Tibial artery (tissue), 4 donors: Measurements from ENCODE around the gene TCTN2.
A peak's percentile ranks its signal among the peaks of the same experiment; 100 is the strongest.

Experiments used
- DNase-seq, 2 donors: peaks; one replicate each; pipeline ENCODE4 v3.0.0-alpha.2; 2019
- H3K27ac ChIP-seq, 2 donors: fragments of 200-600 bp; sonication (generic) in 1 of 2; 1 replicate in 1 of 2; 2 replicates in 1 of 2; pipeline ENCODE4 v1.5.1; 2018 to 2019; ENCODE audit warnings: mild to moderate bottlenecking in 1 of 2
- H3K27me3 ChIP-seq, 2 donors: fragments of 200-600 bp; sonication (generic) in 1 of 2; one replicate each; pipeline versions ENCODE4 v1.5.1 to v1.6.0; 2016 to 2019
- H3K36me3 ChIP-seq, 3 donors: fragments of 200-600 bp; sonication (generic) in 2 of 3; one replicate each; pipeline ENCODE4 v1.5.1; 2016 to 2019; ENCODE audit warnings: mild to moderate bottlenecking in 2 of 3
- H3K4me1 ChIP-seq, 4 donors: fragments of 200-600 bp; sonication (generic) in 2 of 4; 1 replicate in 3 of 4; 2 replicates in 1 of 4; pipeline ENCODE4 v1.5.1; 2016 to 2019
- H3K4me3 ChIP-seq, 2 donors: fragments of 200-600 bp; sonication (generic) in 1 of 2; 1 replicate in 1 of 2; 2 replicates in 1 of 2; pipeline ENCODE4 v1.5.1; 2018 to 2019; ENCODE audit warnings: mild to moderate bottlenecking in 2 of 2
- H3K9me3 ChIP-seq, 3 donors: fragments of 200-600 bp; sonication (generic) in 1 of 3; one replicate each; pipeline ENCODE4 v1.5.1; 2016 to 2019
- CTCF ChIP-seq, 2 experiments: fragments of 200-600 bp in 1 of 2; fragments of 450-650 bp in 1 of 2; IDR thresholded peaks; one replicate each; pipeline ENCODE4 v1.5.1; 2017 to 2019; ENCODE audit warnings: antibody characterized with exemption in 2 of 2, mild to moderate bottlenecking in 1 of 2, moderate library complexity in 1 of 2
- intact Hi-C: fragments of 100-400 bp; cut with DNase I; formaldehyde crosslinking; loops from one replicate; pipeline ENCODE4 v1.15.0; 2023; ENCODE audit warnings: low total_unique reads

Gene TCTN2

GRCh38 chr12:123657211-123657610, 13.7 kb upstream of the TCTN2 start:
- peaks cover 27 to 76% (median 45%) of the 10 kb centered on the region in 3 donors for H3K36me3 ChIP-seq
- H3K9me3 ChIP-seq = no peaks in the 10 kb centered on the region
- no peaks in the 10 kb centered on the region for H3K27me3 ChIP-seq
- DNase-seq = no peak
- H3K4me1 ChIP-seq = no peaks in the 10 kb centered on the region
- H3K27ac ChIP-seq = no peak overlapping the region
- intact Hi-C loops = no loop called here
- H3K4me3 ChIP-seq = no peak overlapping the region
- TF ChIP-seq CTCF (IDR thresholded peaks at IDR 0.05) = no peak

- Histone ChIP-seq H3K4me1 (no peaks in the 10 kb centered on the region), H3K4me3 (no peak overlapping the region), H3K27me3 (no peaks in the 10 kb centered on the region), H3K27ac (peak overlapping the region; percentile 18 to 33), H3K9me3 (no peaks in the 10 kb centered on the region), H3K36me3 (peaks cover 27 to 77% (median 32%) of the 10 kb centered on the region in 3 donors)
- intact Hi-C loops = no loop called here
- TF ChIP-seq CTCF (IDR thresholded peaks at IDR 0.05) = no peak
- no peak for DNase-seq
Measured at GRCh38 chr12:123659996-123660727, 10.8 kb upstream of the TCTN2 start.

- H3K36me3 ChIP-seq = peaks cover 0 to 13% (median 0%) of the 10 kb centered on the region in 3 donors
- DNase-seq = no peak
- intact Hi-C loops = no loop called here
Measured at GRCh38 chr12:123667771-123668170, 3.1 kb upstream of the TCTN2 start.

GRCh38 chr12:123671876-123672275, 963 bp downstream of the TCTN2 start:
- no peak for DNase-seq
- no peaks in the 10 kb centered on the region for H3K27me3 ChIP-seq
- TF ChIP-seq CTCF (IDR thresholded peaks at IDR 0.05) = no peak
- no peak overlapping the region for H3K27ac ChIP-seq
- no peaks in the 10 kb centered on the region for H3K9me3 ChIP-seq
- peak overlapping the region; percentile 79 to 88 for H3K4me3 ChIP-seq
- intact Hi-C loops = no loop called here
- H3K4me1 ChIP-seq = peaks cover 0 to 19% (median 5%) of the 10 kb centered on the region in 4 donors
- H3K36me3 ChIP-seq = peaks cover 3 to 31% (median 30%) of the 10 kb centered on the region in 3 donors

More at GRCh38 chr12:123667771-123668170, 3.1 kb upstream of the TCTN2 start:
- no peaks in the 10 kb centered on the region for H3K9me3 ChIP-seq
- TF ChIP-seq CTCF (IDR thresholded peaks at IDR 0.05) = no peak
- peaks cover 0 to 17% (median 5%) of the 10 kb centered on the region in 4 donors for H3K4me1 ChIP-seq
- no peaks in the 10 kb centered on the region for H3K27me3 ChIP-seq
- H3K27ac ChIP-seq = no peak overlapping the region
- H3K4me3 ChIP-seq = no peak overlapping the region

GRCh38 chr12:123675436-123675835, 4.5 kb downstream of the TCTN2 start:
- Histone ChIP-seq H3K9me3 (no peaks in the 10 kb centered on the region), H3K4me3 (no peak overlapping the region), H3K27ac (no peak overlapping the region), H3K36me3 (peaks cover 3 to 62% (median 37%) of the 10 kb centered on the region in 3 donors), H3K4me1 (peaks cover 0 to 19% (median 5%) of the 10 kb centered on the region in 4 donors), H3K27me3 (no peaks in the 10 kb centered on the region)
- no peak for DNase-seq
- TF ChIP-seq CTCF (IDR thresholded peaks at IDR 0.05) = no peak
- intact Hi-C loops = no loop called here
